DND-41 (cell line): ENCODE results near the gene TTC23.

Source experiments
- ATAC-seq: fragments of 200-7000 bp; cut with Tn5 transposase; 3 replicates; pipeline ENCODE4 v1.9.1; 2021; ENCODE audit warnings: low read depth; ENCODE audit not compliant: insufficient read depth
- DNase-seq: peaks from one replicate; pipeline ENCODE4 v3.0.0-alpha.2; 2020
- H2AFZ ChIP-seq: 2 replicates; pipeline ENCODE4 v1.6.0; 2012; ENCODE audit warnings: low read depth, low read length
- H3K27ac ChIP-seq: 2 replicates; pipeline ENCODE4 v1.5.1; 2012; ENCODE audit warnings: low read length, inconsistent platforms
- H3K27me3 ChIP-seq: fragments of 200-600 bp; sonication (generic); 2 replicates; pipeline ENCODE4 v1.6.0; 2012; ENCODE audit warnings: low read length, mild to moderate bottlenecking, inconsistent platforms; ENCODE audit not compliant: insufficient read depth, poor library complexity
- H3K36me3 ChIP-seq: 2 replicates; pipeline ENCODE4 v1.5.1; 2012; ENCODE audit warnings: low read length, inconsistent platforms; ENCODE audit not compliant: insufficient read depth
- H3K4me1 ChIP-seq: 2 replicates; pipeline ENCODE4 v1.5.1; 2012; ENCODE audit warnings: mild to moderate bottlenecking, low read length; ENCODE audit not compliant: insufficient read depth
- H3K4me2 ChIP-seq: 2 replicates; pipeline ENCODE4 v1.6.0; 2012; ENCODE audit warnings: mild to moderate bottlenecking, moderate library complexity, low read length, inconsistent platforms; ENCODE audit not compliant: insufficient read depth
- H3K4me3 ChIP-seq, 2 experiments: fragments of 200-600 bp in 1 of 2; shearing (Covaris generic) in 1 of 2; 2 replicates each; pipeline ENCODE4 v1.5.1; 2012 to 2016; ENCODE audit warnings: inconsistent platforms in 2 of 2, low read length in 2 of 2, mild to moderate bottlenecking in 2 of 2, low read depth in 1 of 2, moderate library complexity in 1 of 2
- H3K79me2 ChIP-seq: 2 replicates; pipeline ENCODE4 v1.6.0; 2012; ENCODE audit warnings: low read length, inconsistent platforms; ENCODE audit not compliant: insufficient read depth
- H3K9ac ChIP-seq: 2 replicates; pipeline ENCODE4 v1.6.0; 2012; ENCODE audit warnings: low read depth, mild to moderate bottlenecking, inconsistent platforms, low read length, moderate library complexity
- H3K9me3 ChIP-seq: 2 replicates; pipeline ENCODE4 v1.5.1; 2012; ENCODE audit warnings: low read length, moderate library complexity, mild to moderate bottlenecking, inconsistent platforms; ENCODE audit not compliant: insufficient read depth, severe bottlenecking
- H4K20me1 ChIP-seq: 2 replicates; pipeline ENCODE4 v1.6.0; 2012; ENCODE audit warnings: low read length; ENCODE audit not compliant: insufficient read depth
- CTCF ChIP-seq: IDR thresholded peaks from 2 replicates; pipeline ENCODE4 v1.5.1; 2012; ENCODE audit warnings: borderline replicate concordance, low read length, moderate library complexity, mild to moderate bottlenecking; ENCODE audit not compliant: poor library complexity, severe bottlenecking; ENCODE audit errors: extremely low read depth
- EZH2 ChIP-seq: IDR thresholded peaks from 3 replicates; pipeline ENCODE4 v1.6.1; 2012; ENCODE audit warnings: borderline replicate concordance, low read depth, mild to moderate bottlenecking, moderate library complexity, low read length, inconsistent platforms; ENCODE audit not compliant: severe bottlenecking

The TTC23 gene

DNA sequence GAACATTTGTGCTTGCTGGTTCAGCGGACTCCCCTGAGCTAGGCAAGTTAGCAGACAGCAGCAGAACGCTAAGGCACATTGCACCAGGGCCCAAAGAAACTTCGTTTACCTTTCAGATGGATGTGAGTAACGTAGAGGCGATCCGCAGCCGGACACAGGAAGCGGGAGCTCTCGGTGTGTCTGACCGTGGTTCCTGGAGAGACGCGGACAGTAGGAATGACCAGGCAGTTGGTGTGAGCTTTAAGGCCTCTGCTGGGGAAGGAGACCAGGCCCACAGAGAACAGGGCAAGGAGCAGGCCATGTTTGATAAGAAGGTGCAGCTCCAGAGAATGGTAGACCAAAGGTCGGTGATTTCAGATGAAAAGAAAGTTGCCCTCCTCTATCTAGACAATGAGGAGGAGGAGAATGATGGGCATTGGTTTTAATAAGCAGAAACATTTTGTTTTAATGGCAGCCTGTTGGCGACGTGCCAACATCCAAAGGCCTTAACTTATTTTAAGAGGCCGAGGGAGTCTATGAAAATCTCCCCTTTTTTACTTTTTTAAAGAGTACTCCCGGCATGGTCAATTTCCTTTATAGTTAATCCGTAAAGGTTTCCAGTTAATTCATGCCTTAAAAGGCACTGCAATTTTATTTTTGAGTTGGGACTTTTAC, 116.6 kb downstream of the TTC23 start:
- Histone ChIP-seq H3K36me3 (peaks cover 11% of the 10 kb centered on the region; the same call in 1 of the 2 replicates), H3K27me3 (no peaks in the 10 kb centered on the region), H3K79me2 (no peaks in the 10 kb centered on the region), H3K27ac (no peak overlapping the region), H3K4me1 (no peaks in the 10 kb centered on the region), H3K4me3 (no peak overlapping the region), H3K4me2 (no peak overlapping the region), H3K9me3 (no peaks in the 10 kb centered on the region), H2AFZ (no peak overlapping the region), H3K9ac (no peak overlapping the region), H4K20me1 (no peaks in the 10 kb centered on the region)
- ATAC-seq (no peak), DNase-seq (no peak)
- no peak for TF ChIP-seq CTCF

DNA sequence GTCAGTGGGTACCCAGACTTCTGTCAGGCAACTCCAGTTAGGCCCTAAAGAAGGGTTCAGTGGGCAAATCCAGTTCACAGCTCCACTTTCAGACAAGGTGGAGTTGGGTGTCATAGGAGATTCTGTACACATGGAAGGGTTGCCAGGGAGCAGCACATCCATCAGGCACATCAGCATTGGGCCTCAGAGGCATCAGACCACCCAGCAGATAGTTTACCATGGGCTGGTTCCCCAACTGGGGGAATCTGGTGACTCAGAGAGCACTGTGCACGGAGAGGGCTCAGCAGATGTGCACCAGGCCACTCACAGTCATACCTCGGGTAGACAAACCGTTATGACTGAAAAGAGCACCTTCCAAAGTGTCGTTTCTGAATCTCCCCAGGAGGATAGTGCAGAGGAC, 117.3 kb downstream of the TTC23 start:
- Histone ChIP-seq H3K79me2 (no peaks in the 10 kb centered on the region), H3K9ac (no peak overlapping the region), H4K20me1 (no peaks in the 10 kb centered on the region), H3K9me3 (no peaks in the 10 kb centered on the region), H3K4me2 (no peak overlapping the region), H2AFZ (no peak overlapping the region), H3K27ac (no peak overlapping the region), H3K4me3 (no peak overlapping the region), H3K27me3 (no peaks in the 10 kb centered on the region), H3K4me1 (no peaks in the 10 kb centered on the region), H3K36me3 (peaks cover 7% of the 10 kb centered on the region; the same call in 1 of the 2 replicates)
- no peak for ATAC-seq
- no peak for DNase-seq
- TF ChIP-seq EZH2: no peak
- TF ChIP-seq CTCF: no peak

GRCh38 chr15:99131441-99132023, 117.8 kb downstream of the TTC23 start:
- no peaks in the 10 kb centered on the region for H3K9me3 ChIP-seq
- H3K4me1 ChIP-seq: no peaks in the 10 kb centered on the region
- H3K79me2 ChIP-seq: no peaks in the 10 kb centered on the region
- no peak overlapping the region for H3K27ac ChIP-seq
- no peak overlapping the region for H3K4me3 ChIP-seq
- no peak overlapping the region for H2AFZ ChIP-seq
- DNase-seq: no peak
- no peak for ATAC-seq
- peaks cover under 1% of the 10 kb centered on the region; the same call in 1 of the 2 replicates for H3K36me3 ChIP-seq
- no peak overlapping the region for H3K4me2 ChIP-seq
- no peak overlapping the region for H3K9ac ChIP-seq
- TF ChIP-seq EZH2: no peak
- TF ChIP-seq CTCF: no peak
- H4K20me1 ChIP-seq: no peaks in the 10 kb centered on the region
- no peaks in the 10 kb centered on the region for H3K27me3 ChIP-seq
